Endodermal cell (in vitro differentiated cells): ENCODE results near the gene MPDU1. TPM values are rescaled to one million over a fixed set of nuclear protein-coding genes. Genes with fewer than 3 reads are reported as not detected.

Source experiments
- DNase-seq: peaks from one replicate; pipeline ENCODE4 v3.0.0-alpha.2; 2017
- H3K27ac ChIP-seq: 2 replicates; pipeline ENCODE4 v1.5.1; 2013; ENCODE audit warnings: mild to moderate bottlenecking, low read depth, low read length, moderate library complexity
- H3K27me3 ChIP-seq: 2 replicates; pipeline ENCODE4 v1.6.1; 2013; ENCODE audit warnings: mild to moderate bottlenecking, low read length, moderate library complexity; ENCODE audit not compliant: insufficient read depth, control insufficient read depth, poor library complexity, severe bottlenecking
- H3K36me3 ChIP-seq: 2 replicates; pipeline ENCODE4 v1.7.0; 2013; ENCODE audit warnings: mild to moderate bottlenecking, low read length, moderate library complexity; ENCODE audit not compliant: control insufficient read depth, insufficient read depth
- H3K4me1 ChIP-seq: one replicate; pipeline ENCODE4 v1.7.0; 2013; ENCODE audit warnings: low read length; ENCODE audit not compliant: control insufficient read depth, insufficient read depth
- H3K4me3 ChIP-seq: 2 replicates; pipeline ENCODE4 v1.5.1; 2013; ENCODE audit warnings: mild to moderate bottlenecking, low read length, moderate library complexity
- H3K9ac ChIP-seq: 2 replicates; pipeline ENCODE4 v1.6.1; 2013; ENCODE audit warnings: mild to moderate bottlenecking, low read length, moderate library complexity; ENCODE audit not compliant: poor library complexity, severe bottlenecking; ENCODE audit errors: extremely low read depth
- H3K9me3 ChIP-seq: 2 replicates; pipeline ENCODE4 v1.6.1; 2013; ENCODE audit warnings: mild to moderate bottlenecking, low read length, moderate library complexity; ENCODE audit not compliant: control insufficient read depth
- H3K27ac Mint-ChIP-seq: 2 replicates; pipeline ENCODE4 v1.8.0; 2020; ENCODE audit warnings: mixed read lengths
- H3K27me3 Mint-ChIP-seq: 2 replicates; pipeline ENCODE4 v1.8.0; 2021; ENCODE audit warnings: mild to moderate bottlenecking, mixed read lengths; ENCODE audit not compliant: insufficient read depth
- H3K36me3 Mint-ChIP-seq: 2 replicates; pipeline ENCODE4 v1.8.0; 2020; ENCODE audit warnings: low read depth, mixed read lengths
- H3K4me1 Mint-ChIP-seq: 2 replicates; pipeline ENCODE4 v1.8.0; 2020; ENCODE audit warnings: mixed read lengths
- H3K4me3 Mint-ChIP-seq: 2 replicates; pipeline ENCODE4 v1.8.0; 2020; ENCODE audit warnings: mild to moderate bottlenecking, moderate library complexity, mixed read lengths
- H3K9me3 Mint-ChIP-seq: 2 replicates; pipeline ENCODE4 v1.8.0; 2020; ENCODE audit warnings: mild to moderate bottlenecking, mixed read lengths
- CTCF ChIP-seq: fragments of 200-600 bp; sonication (generic); conservative IDR thresholded peaks from 2 replicates; pipeline ENCODE4 v1.5.0; 2021; ENCODE audit warnings: antibody characterized with exemption, mild to moderate bottlenecking
- WGBS, 2 experiments: methylation state at CpG; one replicate each; pipeline versions ENCODE4 v1.1.5 to v1.1.7; 2013; ENCODE audit warnings: missing lambda C conversion rate in 2 of 2, mixed read lengths in 1 of 2; ENCODE audit not compliant: insufficient coverage in 1 of 2, insufficient read length in 1 of 2; 5-methylcytosine and 5-hydroxymethylcytosine counted together
- total RNA-seq, 2 donors: library from RNA; stranded (reverse); fragmentation: NEBNext Ultra II Directional in 1 of 2; extraction: Animal tissue kit (Norgen Biotek cat#: 25700) in 1 of 2; gene quantifications; 2 replicates in 1 of 2; 3 replicates in 1 of 2; pipeline ENCODE4 v1.2.1, GENCODE V29; 2021

The MPDU1 gene
- total RNA-seq, 2 donors from 2014 or later: 47.4 to 56.6 TPM

- peak overlapping the region; percentile 99 for H3K4me3 ChIP-seq
- H3K27me3 Mint-ChIP-seq: no peaks in the 10 kb centered on the region
- H3K9me3 ChIP-seq: no peaks in the 10 kb centered on the region
- H3K27me3 ChIP-seq: no peaks in the 10 kb centered on the region
- H3K4me1 Mint-ChIP-seq: peaks cover 32% of the 10 kb centered on the region
- H3K27ac Mint-ChIP-seq: peak overlapping the region; percentile 82
- peaks cover 61% of the 10 kb centered on the region for H3K36me3 ChIP-seq
- no peak for TF ChIP-seq CTCF
- no peak overlapping the region for H3K9ac ChIP-seq
- peaks cover 4% of the 10 kb centered on the region for H3K4me1 ChIP-seq
- WGBS, 2 experiments: 91% methylated on average over 7 of the region's 7 CpGs
- peaks cover 2% of the 10 kb centered on the region for H3K9me3 Mint-ChIP-seq
- H3K36me3 Mint-ChIP-seq: peaks cover 63% of the 10 kb centered on the region
- H3K27ac ChIP-seq: no peak overlapping the region
- peak; percentile 30 for DNase-seq
- H3K4me3 Mint-ChIP-seq: peak overlapping the region; percentile 97
These were observed 7.7 kb upstream of the MPDU1 start for GRCh38 chr17:7575959-7576358.

- no peak overlapping the region for H3K9ac ChIP-seq
- Mint-ChIP-seq H3K27ac (peak overlapping the region; percentile 82), H3K36me3 (peaks cover 58% of the 10 kb centered on the region), H3K27me3 (no peaks in the 10 kb centered on the region), H3K9me3 (peaks cover 2% of the 10 kb centered on the region), H3K4me3 (peak overlapping the region; percentile 97), H3K4me1 (peaks cover 31% of the 10 kb centered on the region)
- no peak for TF ChIP-seq CTCF
- WGBS, 2 experiments: 92 to 94% methylated on average over 12 to 14 of the region's 14 CpGs
- peak overlapping the region; percentile 99 for H3K4me3 ChIP-seq
- H3K27me3 ChIP-seq: no peaks in the 10 kb centered on the region
- H3K4me1 ChIP-seq: no peaks in the 10 kb centered on the region
- peak; percentile 51 for DNase-seq
- H3K9me3 ChIP-seq: no peaks in the 10 kb centered on the region
- peaks cover 57% of the 10 kb centered on the region for H3K36me3 ChIP-seq
- peak overlapping the region; percentile 18 for H3K27ac ChIP-seq
These were observed 7.2 kb upstream of the MPDU1 start for GRCh38 chr17:7576432-7576937.

GRCh38 chr17:7577327-7578199, 6.1 kb upstream of the MPDU1 start:
- Histone ChIP-seq H3K27ac (no peak overlapping the region), H3K27me3 (no peaks in the 10 kb centered on the region), H3K4me3 (no peak overlapping the region), H3K9me3 (no peaks in the 10 kb centered on the region), H3K4me1 (no peaks in the 10 kb centered on the region), H3K9ac (no peak overlapping the region), H3K36me3 (peaks cover 60% of the 10 kb centered on the region)
- Mint-ChIP-seq H3K4me1 (peaks cover 30% of the 10 kb centered on the region), H3K27ac (peak overlapping the region; percentile 82), H3K9me3 (peaks cover 2% of the 10 kb centered on the region), H3K36me3 (peaks cover 62% of the 10 kb centered on the region), H3K4me3 (no peak overlapping the region), H3K27me3 (no peaks in the 10 kb centered on the region)
- 96% methylated on average over 14 to 17 of the region's 17 CpGs for WGBS, 2 experiments
- peak; percentile 58 for DNase-seq
- no peak for TF ChIP-seq CTCF
